ENCODE data around the gene PTAR1. TPM values are rescaled to one million over a fixed set of nuclear protein-coding genes. Genes with fewer than 3 reads are reported as not detected.

The PTAR1 gene
- total RNA-seq, 2 donors from 2014 or later, result 52.7 to 69.3 TPM

GRCh38 chr9:69757996-69758675 lies 1.7 kb downstream of the PTAR1 start:
- ATAC-seq, result no peak

GRCh38 chr9:69755205-69755604 lies 4.6 kb downstream of the PTAR1 start:
- no peak for DNase-seq
- intact Hi-C loops (cut with DNase I, micrococcal nuclease), result no loop called here
- no peak for ATAC-seq

More at GRCh38 chr9:69757996-69758675, 1.7 kb downstream of the PTAR1 start:
- DNase-seq, result no peak
- intact Hi-C loops (cut with DNase I, micrococcal nuclease), result no loop called here

GRCh38 chr9:69753830-69754229 lies 6.0 kb downstream of the PTAR1 start:
- intact Hi-C loops (cut with DNase I, micrococcal nuclease), result no loop called here
- no peak for ATAC-seq
- DNase-seq, result no peak

GRCh38 chr9:69750085-69750484 lies 9.7 kb downstream of the PTAR1 start:
- ATAC-seq, result no peak
- intact Hi-C loops (cut with DNase I, micrococcal nuclease), result no loop called here
- no peak for DNase-seq

GRCh38 chr9:69748304-69748703 lies 11.5 kb downstream of the PTAR1 start:
- no peak for DNase-seq
- intact Hi-C loops (cut with DNase I, micrococcal nuclease), result no loop called here
- no peak for ATAC-seq

- intact Hi-C loops (cut with DNase I, micrococcal nuclease), result no loop called here
- ATAC-seq (peak; percentile 44), DNase-seq (no peak)
Observed at GRCh38 chr9:69746859-69747560, 12.8 kb downstream of the PTAR1 start.

- ATAC-seq (peak; percentile 77), DNase-seq (no peak)
- intact Hi-C loops (cut with DNase I, micrococcal nuclease), result no loop called here
Observed at GRCh38 chr9:69745716-69746437, 13.9 kb downstream of the PTAR1 start.

- no peak for DNase-seq
- ATAC-seq, result no peak
- intact Hi-C loops (cut with DNase I, micrococcal nuclease), result no loop called here
Observed at GRCh38 chr9:69744688-69745380, 15.0 kb downstream of the PTAR1 start.

GRCh38 chr9:69743930-69744329 lies 15.9 kb downstream of the PTAR1 start:
- ATAC-seq (no peak), DNase-seq (no peak)
- intact Hi-C loops (cut with DNase I, micrococcal nuclease), result no loop called here

- no peak for ATAC-seq
- no peak for DNase-seq
- intact Hi-C loops (cut with DNase I, micrococcal nuclease), result no loop called here
Observed at GRCh38 chr9:69740872-69741505, 18.8 kb downstream of the PTAR1 start.

GRCh38 chr9:69731348-69731747 lies 28.5 kb downstream of the PTAR1 start:
- intact Hi-C loops (cut with DNase I, micrococcal nuclease), result no loop called here
- ATAC-seq (no peak), DNase-seq (no peak)

- DNase-seq, result peak in 1 of 2 donors; percentile 32
- intact Hi-C loops (cut with DNase I, micrococcal nuclease), result no loop called here
- ATAC-seq, result peak; percentile 47
Observed at GRCh38 chr9:69719983-69720382, 39.8 kb downstream of the PTAR1 start.

GRCh38 chr9:69719367-69719766 lies 40.4 kb downstream of the PTAR1 start:
- ATAC-seq (peak; percentile 35), DNase-seq (no peak)
- intact Hi-C loops (cut with DNase I, micrococcal nuclease), result no loop called here

GRCh38 chr9:69718218-69718617 lies 41.6 kb downstream of the PTAR1 start:
- intact Hi-C loops (cut with DNase I, micrococcal nuclease), result no loop called here
- peak; percentile 75 for ATAC-seq
- DNase-seq, result peak; percentile 45 to 61

- no peak for DNase-seq
- peak; percentile 69 for ATAC-seq
- intact Hi-C loops (cut with DNase I, micrococcal nuclease), result no loop called here
Observed at GRCh38 chr9:69715825-69716224, 44.0 kb downstream of the PTAR1 start.

- intact Hi-C loops (cut with DNase I, micrococcal nuclease), result no loop called here
- no peak for DNase-seq
- ATAC-seq, result no peak
Observed at GRCh38 chr9:69715096-69715495, 44.7 kb downstream of the PTAR1 start.

- intact Hi-C loops (cut with DNase I, micrococcal nuclease), result no loop called here
- no peak for DNase-seq
- no peak for ATAC-seq
Observed at GRCh38 chr9:69697475-69697874, 62.3 kb downstream of the PTAR1 start.

GRCh38 chr9:69696802-69697201 lies 63.0 kb downstream of the PTAR1 start:
- ATAC-seq, result no peak

GRCh38 chr9:69689991-69690538 lies 69.7 kb downstream of the PTAR1 start:
- ATAC-seq (peak; percentile 42), DNase-seq (no peak)
- intact Hi-C loops (cut with DNase I, micrococcal nuclease), result no loop called here

More at GRCh38 chr9:69696802-69697201, 63.0 kb downstream of the PTAR1 start:
- no peak for DNase-seq
- intact Hi-C loops (cut with DNase I, micrococcal nuclease), result no loop called here

Data from left colon (tissue), 2 donors.